ENCODE results near the gene MOV10L1.

MOV10L1 gene

DNA sequence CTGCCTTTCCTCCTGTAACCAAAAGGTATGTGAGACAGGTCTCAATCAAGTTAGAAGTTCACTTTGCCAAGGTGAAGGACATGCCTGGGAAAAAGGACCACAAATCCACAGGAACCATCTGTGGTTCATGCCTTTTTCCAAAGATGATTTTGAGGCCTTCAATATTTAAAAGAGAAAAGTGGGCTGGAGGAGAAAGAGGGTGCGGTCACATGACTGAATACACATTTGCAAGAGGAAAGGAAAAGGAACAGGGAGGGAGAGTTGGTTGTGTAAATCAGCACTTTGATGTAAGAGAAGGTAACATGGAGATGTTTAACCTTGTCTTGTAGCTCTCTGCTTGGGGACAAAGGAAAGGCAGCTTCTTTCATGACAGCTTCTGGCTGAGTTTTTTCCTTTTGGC lies 21.2 kb downstream of the MOV10L1 start:
- Histone ChIP-seq H3K27ac (no peak overlapping the region), H3K9me3 (ENCODE audit: severe bottlenecking) (no peaks in the 10 kb centered on the region), H3K36me3 (no peaks in the 10 kb centered on the region), H3K4me3 (ENCODE audit: low read depth, low read length) (no peak overlapping the region), H3K27me3 (ENCODE audit: insufficient read depth, low read depth, severe bottlenecking) (no peaks in the 10 kb centered on the region)
- DNase-seq: no peak
- TF ChIP-seq CTCF (IDR thresholded peaks at IDR 0.05; ENCODE audit: low read depth, low read length): no peak

GRCh38 chr22:50112151-50113118 lies 22.6 kb downstream of the MOV10L1 start:
- Histone ChIP-seq H3K27me3 (ENCODE audit: insufficient read depth, low read depth, severe bottlenecking) (no peaks in the 10 kb centered on the region), H3K36me3 (no peaks in the 10 kb centered on the region), H3K27ac (no peak overlapping the region), H3K9me3 (ENCODE audit: severe bottlenecking) (no peaks in the 10 kb centered on the region), H3K4me3 (ENCODE audit: low read depth, low read length) (no peak overlapping the region)
- DNase-seq: no peak
- TF ChIP-seq CTCF (IDR thresholded peaks at IDR 0.05; ENCODE audit: low read depth, low read length): no peak

DNA sequence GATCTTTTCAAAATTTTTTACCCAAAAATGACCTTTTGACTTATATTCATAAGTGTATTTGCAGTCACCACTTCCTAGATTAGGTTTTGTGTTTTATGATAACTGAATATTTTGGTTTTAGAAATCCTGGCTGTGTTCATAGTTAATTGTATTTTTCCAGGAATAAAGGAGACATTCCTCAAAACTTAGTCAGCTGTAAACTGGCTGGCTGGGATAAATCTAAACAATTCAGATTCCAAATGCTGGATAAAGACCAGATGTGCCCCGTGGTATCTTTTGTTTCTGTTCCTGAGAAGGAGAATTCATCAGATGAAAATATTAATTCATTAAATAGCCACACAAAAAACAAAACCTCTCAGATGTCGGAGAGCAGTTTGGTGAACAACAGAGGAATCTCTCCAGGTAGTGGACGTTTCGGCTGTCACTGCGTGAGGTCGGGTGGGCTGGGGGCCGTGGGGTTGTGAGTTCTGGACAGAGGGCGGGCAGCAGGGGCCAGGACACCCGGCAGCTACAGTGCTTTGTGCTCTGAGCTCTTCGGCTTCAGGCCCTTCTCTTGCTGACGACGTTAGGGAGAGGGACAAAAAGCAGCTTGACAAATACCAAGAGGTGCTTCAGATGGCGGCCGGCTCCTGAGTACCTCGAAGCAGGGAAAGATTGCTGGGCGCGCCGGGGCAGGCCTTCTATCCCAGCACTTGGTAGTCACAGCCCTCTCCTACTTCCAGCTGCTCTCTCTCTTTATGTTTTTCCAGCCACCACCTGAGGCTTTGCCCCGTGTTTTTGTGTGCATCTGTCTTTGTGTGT lies 24.6 kb downstream of the MOV10L1 start:
- DNase-seq: no peak
- no peaks in the 10 kb centered on the region for H3K36me3 ChIP-seq
- TF ChIP-seq CTCF (IDR thresholded peaks at IDR 0.05; ENCODE audit: low read depth, low read length): no peak
- H3K27me3 ChIP-seq (ENCODE audit: insufficient read depth, low read depth, severe bottlenecking): no peaks in the 10 kb centered on the region
- no peak overlapping the region for H3K4me3 ChIP-seq (ENCODE audit: low read depth, low read length)
- no peaks in the 10 kb centered on the region for H3K9me3 ChIP-seq (ENCODE audit: severe bottlenecking)
- no peak overlapping the region for H3K27ac ChIP-seq

- no peak for TF ChIP-seq CTCF (IDR thresholded peaks at IDR 0.05; ENCODE audit: low read depth, low read length)
- Histone ChIP-seq H3K36me3 (no peaks in the 10 kb centered on the region), H3K4me3 (ENCODE audit: low read depth, low read length) (no peak overlapping the region), H3K27ac (no peak overlapping the region), H3K9me3 (ENCODE audit: severe bottlenecking) (no peaks in the 10 kb centered on the region), H3K27me3 (ENCODE audit: insufficient read depth, low read depth, severe bottlenecking) (no peaks in the 10 kb centered on the region)
- no peak for DNase-seq
Observed at GRCh38 chr22:50115693-50116092, 25.9 kb downstream of the MOV10L1 start.

DNA sequence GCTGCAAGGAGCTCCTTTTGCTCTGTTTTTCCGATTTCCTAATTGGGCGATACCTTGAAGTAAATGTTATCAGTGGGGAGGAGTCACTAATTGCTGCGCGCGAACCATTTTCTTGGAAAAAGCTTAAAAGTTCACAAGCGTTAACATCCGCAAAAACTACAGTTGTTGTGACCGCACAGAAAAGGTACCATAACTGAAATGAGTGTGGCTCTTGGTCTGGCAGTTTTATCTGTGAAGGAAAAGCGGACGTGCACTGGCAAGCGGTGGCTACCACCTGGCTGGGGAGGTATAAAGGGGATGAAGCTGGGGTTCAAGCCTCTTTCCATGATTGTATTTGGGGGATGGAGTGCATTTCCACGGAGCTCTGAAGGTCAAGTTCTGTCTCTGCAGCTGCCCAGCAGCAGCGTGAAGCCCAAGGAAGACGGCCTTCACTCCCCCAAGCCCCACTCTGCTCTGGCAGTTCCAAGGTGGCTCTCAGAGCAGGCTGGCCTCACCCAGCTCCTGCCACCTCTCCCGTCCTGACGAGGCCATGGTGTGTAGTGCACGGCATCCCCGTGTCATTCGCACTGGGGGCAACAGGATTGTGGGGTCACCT lies 27.5 kb downstream of the MOV10L1 start:
- Histone ChIP-seq H3K27me3 (ENCODE audit: insufficient read depth, low read depth, severe bottlenecking) (no peaks in the 10 kb centered on the region), H3K27ac (no peak overlapping the region), H3K36me3 (no peaks in the 10 kb centered on the region), H3K4me3 (ENCODE audit: low read depth, low read length) (no peak overlapping the region), H3K9me3 (ENCODE audit: severe bottlenecking) (peaks cover 4% of the 10 kb centered on the region)
- DNase-seq: no peak
- no peak for TF ChIP-seq CTCF (IDR thresholded peaks at IDR 0.05; ENCODE audit: low read depth, low read length)
